BE2C (cell line): ENCODE measurements around the gene PDSS2.

ENCODE experiments used
- DNase-seq: peaks from one replicate; pipeline ENCODE4 v3.0.0-alpha.2; 2020
- H3K27me3 ChIP-seq: fragments of 250-450 bp; sonication (Bioruptor Pico); 2 replicates; pipeline ENCODE4 v1.5.1; 2020; ENCODE audit warnings: mild to moderate bottlenecking
- H3K36me3 ChIP-seq: fragments of 250-450 bp; sonication (Bioruptor Pico); 2 replicates; pipeline ENCODE4 v1.5.1; 2020; ENCODE audit warnings: mild to moderate bottlenecking
- H3K4me1 ChIP-seq: fragments of 250-450 bp; sonication (Bioruptor Pico); 2 replicates; pipeline ENCODE4 v1.5.1; 2020
- H3K4me3 ChIP-seq: 2 replicates; pipeline ENCODE4 v1.5.1; 2011; ENCODE audit warnings: low read depth, low read length
- H3K9me3 ChIP-seq: fragments of 250-450 bp; sonication (Bioruptor Pico); 2 replicates; pipeline ENCODE4 v1.5.1; 2020
- TF ChIP-seq, protein P1 (sequence below): IDR thresholded peaks from 2 replicates; pipeline ENCODE4 v1.5.1; 2012; ENCODE audit warnings: mild to moderate bottlenecking, low read depth, low read length

PDSS2 gene

GRCh38 chr6:107110200-107110599, 349.2 kb downstream of the PDSS2 start:
- H3K9me3 ChIP-seq = no peaks in the 10 kb centered on the region
- H3K36me3 ChIP-seq = no peaks in the 10 kb centered on the region
- no peak overlapping the region for H3K4me3 ChIP-seq
- TF ChIP-seq, protein P1, sequence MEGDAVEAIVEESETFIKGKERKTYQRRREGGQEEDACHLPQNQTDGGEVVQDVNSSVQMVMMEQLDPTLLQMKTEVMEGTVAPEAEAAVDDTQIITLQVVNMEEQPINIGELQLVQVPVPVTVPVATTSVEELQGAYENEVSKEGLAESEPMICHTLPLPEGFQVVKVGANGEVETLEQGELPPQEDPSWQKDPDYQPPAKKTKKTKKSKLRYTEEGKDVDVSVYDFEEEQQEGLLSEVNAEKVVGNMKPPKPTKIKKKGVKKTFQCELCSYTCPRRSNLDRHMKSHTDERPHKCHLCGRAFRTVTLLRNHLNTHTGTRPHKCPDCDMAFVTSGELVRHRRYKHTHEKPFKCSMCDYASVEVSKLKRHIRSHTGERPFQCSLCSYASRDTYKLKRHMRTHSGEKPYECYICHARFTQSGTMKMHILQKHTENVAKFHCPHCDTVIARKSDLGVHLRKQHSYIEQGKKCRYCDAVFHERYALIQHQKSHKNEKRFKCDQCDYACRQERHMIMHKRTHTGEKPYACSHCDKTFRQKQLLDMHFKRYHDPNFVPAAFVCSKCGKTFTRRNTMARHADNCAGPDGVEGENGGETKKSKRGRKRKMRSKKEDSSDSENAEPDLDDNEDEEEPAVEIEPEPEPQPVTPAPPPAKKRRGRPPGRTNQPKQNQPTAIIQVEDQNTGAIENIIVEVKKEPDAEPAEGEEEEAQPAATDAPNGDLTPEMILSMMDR = no peak
- DNase-seq = no peak
- no peaks in the 10 kb centered on the region for H3K27me3 ChIP-seq
- no peaks in the 10 kb centered on the region for H3K4me1 ChIP-seq

GRCh38 chr6:107108201-107108890, 351.0 kb downstream of the PDSS2 start:
- H3K4me3 ChIP-seq = no peak overlapping the region
- H3K9me3 ChIP-seq = no peaks in the 10 kb centered on the region
- TF ChIP-seq, protein P1 = no peak
- H3K4me1 ChIP-seq = no peaks in the 10 kb centered on the region
- no peaks in the 10 kb centered on the region for H3K27me3 ChIP-seq
- no peak for DNase-seq
- H3K36me3 ChIP-seq = no peaks in the 10 kb centered on the region

GRCh38 chr6:107107791-107108190, 351.6 kb downstream of the PDSS2 start:
- H3K4me1 ChIP-seq = no peaks in the 10 kb centered on the region
- no peaks in the 10 kb centered on the region for H3K27me3 ChIP-seq
- TF ChIP-seq, protein P1 = no peak

DNA sequence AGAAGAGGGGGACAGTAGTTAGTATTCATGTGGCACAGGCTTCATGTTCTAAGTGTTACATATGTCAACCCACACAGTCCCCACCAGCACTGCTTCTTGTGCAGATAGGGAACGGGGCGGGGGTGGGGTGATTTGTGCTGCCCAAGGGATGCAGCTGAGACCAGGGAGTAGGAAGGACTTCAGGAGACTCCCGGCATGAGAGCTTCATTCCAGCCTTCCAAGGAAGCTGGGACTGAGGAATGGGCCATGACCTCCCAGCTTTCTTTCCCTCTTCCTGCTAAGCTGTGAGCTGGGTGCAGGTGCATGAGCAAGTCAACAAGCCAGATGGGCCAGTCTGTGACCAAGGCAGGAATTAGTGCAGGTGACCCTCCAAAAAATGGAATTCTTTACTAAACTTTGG, 353.2 kb downstream of the PDSS2 start:
- no peaks in the 10 kb centered on the region for H3K4me1 ChIP-seq
- TF ChIP-seq, protein P1 = no peak

More at GRCh38 chr6:107107791-107108190, 351.6 kb downstream of the PDSS2 start:
- DNase-seq = no peak
- no peak overlapping the region for H3K4me3 ChIP-seq
- H3K9me3 ChIP-seq = no peaks in the 10 kb centered on the region
- H3K36me3 ChIP-seq = no peaks in the 10 kb centered on the region

GRCh38 chr6:107105511-107106116, 353.8 kb downstream of the PDSS2 start:
- TF ChIP-seq, protein P1 = no peak
- H3K27me3 ChIP-seq = no peaks in the 10 kb centered on the region
- no peaks in the 10 kb centered on the region for H3K36me3 ChIP-seq
- H3K4me1 ChIP-seq = no peaks in the 10 kb centered on the region
- H3K9me3 ChIP-seq = no peaks in the 10 kb centered on the region
- H3K4me3 ChIP-seq = no peak overlapping the region
- DNase-seq = no peak

More for the DNA sequence above, 353.2 kb downstream of the PDSS2 start:
- Histone ChIP-seq H3K9me3 (no peaks in the 10 kb centered on the region), H3K27me3 (no peaks in the 10 kb centered on the region), H3K36me3 (no peaks in the 10 kb centered on the region), H3K4me3 (no peak overlapping the region)
- DNase-seq = no peak

- TF ChIP-seq, protein P1 = no peak
These were observed 356.3 kb downstream of the PDSS2 start for GRCh38 chr6:107103082-107103481.

More at GRCh38 chr6:107103082-107103481, 356.3 kb downstream of the PDSS2 start:
- no peak for DNase-seq
- no peak overlapping the region for H3K4me3 ChIP-seq
- H3K4me1 ChIP-seq = no peaks in the 10 kb centered on the region
- no peaks in the 10 kb centered on the region for H3K36me3 ChIP-seq
- H3K9me3 ChIP-seq = no peaks in the 10 kb centered on the region
- H3K27me3 ChIP-seq = no peaks in the 10 kb centered on the region
